CD1c-positive myeloid dendritic cell (primary cell): ENCODE measurements around the gene TMEM47.

Experiments
- DNase-seq: peaks from one replicate; pipeline ENCODE4 v3.0.0-alpha.2; 2016; ENCODE audit errors: extremely low spot score

The TMEM47 gene

GRCh38 chrX:34585561-34585960 is 71.5 kb downstream of the TMEM47 start:
- DNase-seq, result no peak

- no peak for DNase-seq
Measured at GRCh38 chrX:34584781-34585180, 72.3 kb downstream of the TMEM47 start.

- DNase-seq, result no peak
Measured at GRCh38 chrX:34580069-34580468, 77.0 kb downstream of the TMEM47 start.

- no peak for DNase-seq
Measured at GRCh38 chrX:34578237-34578636, 78.8 kb downstream of the TMEM47 start.
